HG03135 (cell line): ENCODE data around the gene FMOD.
"Not testable (repeated sequence)": the region's sequence is repeated elsewhere in the genome, so short reads cannot be mapped to it uniquely, and the experiment has no call there.

Source experiments
- ATAC-seq: cut with Tn5 transposase; IDR thresholded peaks from one replicate; pipeline ENCODE4 v1.9.1; 2021; ENCODE audit warnings: mild to moderate bottlenecking, moderate library complexity; ENCODE audit not compliant: unreplicated experiment

FMOD gene

GRCh38 chr1:203306965-203307541 is 43.9 kb downstream of the FMOD start:
- no peak for ATAC-seq

GRCh38 chr1:203306089-203306964 is 44.6 kb downstream of the FMOD start:
- no peak for ATAC-seq

- ATAC-seq = peak; percentile 13
Measured at GRCh38 chr1:203305809-203306088, 45.2 kb downstream of the FMOD start.

DNA sequence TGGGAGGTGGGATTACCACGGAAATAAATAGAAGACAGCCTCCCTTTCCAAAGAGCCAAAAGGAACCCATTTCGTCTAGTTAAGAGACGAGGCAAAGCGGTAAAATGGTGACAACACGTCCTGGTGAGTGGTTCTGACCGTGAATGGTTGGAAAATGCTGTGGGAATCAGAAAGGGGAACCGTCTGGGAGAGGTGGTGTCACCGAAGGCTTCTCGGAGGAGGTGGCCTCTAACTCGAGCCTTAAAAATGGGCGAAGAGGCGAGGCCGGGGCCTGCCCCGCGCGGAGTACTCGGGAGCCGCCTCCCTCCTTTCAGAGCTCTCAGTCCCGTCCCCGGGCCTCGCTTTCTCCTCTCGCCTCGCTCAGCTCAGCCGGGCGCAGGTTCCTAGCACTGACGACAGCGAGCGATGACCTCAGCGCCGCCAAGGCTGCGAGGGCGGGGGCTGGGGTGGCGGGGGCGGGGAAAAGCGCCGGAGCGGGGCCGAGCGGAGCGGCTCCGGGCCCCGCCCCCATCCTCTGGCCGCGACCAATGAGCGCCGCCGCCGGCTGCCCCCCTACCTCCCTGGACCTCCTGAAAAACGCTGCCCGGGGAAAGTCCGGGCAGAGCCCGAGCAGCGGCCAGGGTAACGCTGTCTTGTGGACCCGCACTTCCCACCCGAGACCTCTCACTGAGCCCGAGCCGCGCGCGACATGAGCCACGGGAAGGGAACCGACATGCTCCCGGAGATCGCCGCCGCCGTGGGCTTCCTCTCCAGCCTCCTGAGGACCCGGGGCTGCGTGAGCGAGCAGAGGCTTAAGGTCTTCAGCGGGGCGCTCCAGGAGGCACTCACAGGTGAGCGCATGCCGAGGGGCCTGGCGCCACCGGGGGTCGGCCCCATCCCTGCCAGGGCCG is 45.8 kb downstream of the FMOD start, which contains the start of gene BTG2:
BTG2 (plus strand) TSS at position 601 of the 890 bp plus-strand sequence; CDS start at position 689, 88 bp downstream.
- peak; percentile 65 for ATAC-seq

- no peak for ATAC-seq
Measured at GRCh38 chr1:203304391-203304918, 46.5 kb downstream of the FMOD start.

GRCh38 chr1:203302894-203303293 is 48.0 kb downstream of the FMOD start:
- ATAC-seq = no peak

- no peak for ATAC-seq
Measured at GRCh38 chr1:203302456-203302855, 48.5 kb downstream of the FMOD start.

DNA sequence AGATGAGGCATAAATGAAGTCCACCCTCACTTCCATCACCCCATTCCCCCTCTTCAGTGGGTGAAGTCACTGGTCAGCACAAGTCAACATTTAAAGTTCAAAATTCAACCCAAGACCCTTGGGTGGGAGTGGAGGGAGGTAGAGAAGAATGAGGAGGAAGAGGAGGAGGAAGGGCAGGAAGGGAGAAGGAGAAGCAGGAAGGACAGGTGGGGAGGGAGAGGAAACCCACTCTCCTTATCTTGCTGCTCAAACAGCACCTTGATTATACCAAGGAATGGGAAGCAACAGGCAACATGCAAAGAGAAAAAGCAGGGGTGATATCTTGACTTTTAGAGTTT is 49.6 kb downstream of the FMOD start:
- no peak for ATAC-seq

DNA sequence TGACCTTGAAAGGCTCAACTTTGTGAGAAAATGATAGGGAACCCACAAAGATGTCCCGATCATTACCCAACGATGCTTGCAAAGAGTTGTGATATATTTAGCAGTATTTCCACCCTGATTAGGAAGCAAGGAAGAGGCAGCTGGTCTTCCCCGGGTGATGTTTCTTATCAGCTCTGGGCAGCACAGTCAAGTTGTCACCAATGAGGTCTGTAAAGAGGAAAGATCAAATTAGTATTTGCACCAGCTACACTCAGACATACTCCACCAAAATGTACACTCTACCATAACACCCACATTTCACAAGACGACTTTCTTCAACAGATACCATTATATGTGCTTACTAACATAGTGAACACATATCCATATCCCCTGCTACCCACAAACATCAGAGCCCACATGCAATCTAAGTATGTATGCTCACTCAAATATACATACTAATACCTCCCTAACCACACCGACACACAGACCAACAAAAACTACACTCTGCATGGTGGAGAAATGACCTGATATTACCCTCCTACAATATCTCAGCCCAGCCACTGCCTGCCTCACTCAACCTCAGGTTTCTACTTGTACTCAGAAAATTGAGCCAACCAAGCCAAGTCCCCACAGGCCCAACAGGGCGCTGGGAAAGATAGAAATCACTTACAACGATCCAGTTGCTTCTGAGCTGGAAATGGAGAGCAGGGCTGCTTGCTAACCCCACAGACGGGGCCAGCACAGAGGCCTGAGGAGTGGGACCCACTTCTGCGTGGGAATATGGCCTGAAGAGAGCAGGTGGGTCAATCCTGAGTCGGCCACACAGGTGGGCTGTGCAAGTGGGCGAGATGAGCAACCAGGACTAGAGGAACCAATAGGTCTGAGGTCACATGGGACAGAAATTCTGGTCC is 50.2 kb downstream of the FMOD start:
- ATAC-seq = no peak

DNA sequence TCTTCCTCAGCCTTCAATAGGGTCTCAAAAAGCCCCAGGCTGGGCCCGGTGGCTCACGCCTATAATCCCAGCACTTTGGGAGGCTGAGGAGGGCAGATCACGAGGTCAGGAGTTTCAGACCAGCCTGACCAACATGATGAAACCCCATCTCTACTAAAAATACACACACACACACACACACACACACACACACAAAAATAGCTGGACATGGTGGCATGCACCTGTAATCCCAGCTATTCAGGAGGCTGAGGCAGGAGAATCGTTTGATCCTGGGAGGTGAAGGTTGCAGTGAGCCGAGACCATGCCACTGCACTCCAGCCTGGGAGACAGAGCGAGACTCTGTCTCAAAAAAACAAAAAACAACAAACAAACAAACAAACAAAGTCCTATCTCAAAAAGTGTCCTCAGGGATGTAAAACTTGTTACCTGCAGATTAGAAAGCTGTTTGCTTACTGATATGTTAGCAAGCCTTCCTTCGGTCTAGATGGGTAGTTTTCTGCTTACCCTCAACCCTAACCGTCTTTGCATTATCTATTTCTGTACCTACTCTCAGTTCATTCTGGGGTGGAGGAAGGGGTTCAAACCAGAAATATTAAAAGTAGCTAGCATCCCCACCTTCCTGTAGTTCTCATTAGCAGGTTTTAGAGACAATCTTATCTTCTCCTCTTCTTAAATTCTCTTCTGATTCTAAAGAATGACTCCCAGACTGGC is 51.0 kb downstream of the FMOD start:
- ATAC-seq = not testable (repeated sequence)

DNA sequence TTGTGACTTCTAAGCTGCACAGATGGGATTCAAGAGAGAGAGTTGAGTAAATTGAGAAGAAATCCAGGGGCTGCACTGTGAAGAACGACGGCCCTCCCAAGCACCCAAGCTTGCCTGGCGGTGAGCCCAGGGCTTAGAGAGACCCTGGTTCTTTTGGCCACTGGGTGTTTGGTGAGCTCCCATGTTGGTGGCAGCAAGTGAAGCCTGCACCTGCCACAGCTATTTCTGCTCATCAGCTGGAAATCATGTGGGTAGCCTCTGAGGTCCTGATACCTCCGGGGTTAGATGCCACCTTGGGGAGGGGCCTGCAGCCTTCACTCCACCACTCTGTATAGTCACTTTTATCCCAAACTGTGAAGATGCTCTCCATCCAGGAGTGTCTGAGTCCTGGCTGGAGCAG is 51.8 kb downstream of the FMOD start:
- peak; percentile 45 for ATAC-seq

- no peak for ATAC-seq
Measured at GRCh38 chr1:203296460-203297073, 54.4 kb downstream of the FMOD start.

DNA sequence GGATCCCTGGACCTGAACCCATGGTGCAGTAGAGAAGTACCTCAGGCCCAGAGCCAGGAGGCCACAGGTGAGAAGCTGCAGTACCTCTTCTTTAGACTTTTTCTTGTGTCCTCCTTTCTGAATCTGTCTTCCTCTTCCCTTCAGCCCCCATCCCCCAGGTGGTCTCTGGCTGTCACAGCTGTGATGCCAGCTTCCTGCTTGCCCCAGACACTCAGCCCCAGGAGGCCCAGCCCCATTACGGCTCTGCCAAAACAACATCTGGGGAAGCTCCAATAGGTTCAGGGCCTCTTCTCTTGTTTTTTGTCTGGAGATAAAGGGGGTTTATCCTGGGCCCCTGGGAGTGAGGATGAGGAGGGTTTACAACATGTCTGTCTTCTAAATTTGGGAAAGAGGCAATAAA is 55.1 kb downstream of the FMOD start:
- no peak for ATAC-seq

GRCh38 chr1:203291201-203292096 is 59.5 kb downstream of the FMOD start:
- ATAC-seq = no peak
